Mesenteric fat pad (tissue), 1 donor: ENCODE results near the gene SRP68. TPM values are rescaled to one million over a fixed set of nuclear protein-coding genes. Genes with fewer than 3 reads are reported as not detected.
"Not testable (repeated sequence)": the region's sequence is repeated elsewhere in the genome, so short reads cannot be mapped to it uniquely, and the experiment has no call there.

Source experiments
- DNase-seq: peaks from one replicate; pipeline ENCODE4 v3.0.0-alpha.2; 2020; ENCODE audit warnings: low spot score
- total RNA-seq: library from RNA; stranded (reverse); fragmentation: NEBNext Ultra II Directional; extraction: Animal tissue kit (Norgen Biotek cat#: 25700); gene quantifications from one replicate; pipeline ENCODE4 v1.2.1, GENCODE V29; 2021
- donor health status: DM: yes; HTN: yes; CAD: no.

Gene SRP68
- total RNA-seq, 1 donor from 2014 or later = 69.1 TPM

- DNase-seq = peak; percentile 41
Observed at GRCh38 chr17:76077584-76078110, 5.3 kb upstream of the SRP68 start.

GRCh38 chr17:76076765-76077583 lies 4.7 kb upstream of the SRP68 start:
- no peak for DNase-seq

DNA sequence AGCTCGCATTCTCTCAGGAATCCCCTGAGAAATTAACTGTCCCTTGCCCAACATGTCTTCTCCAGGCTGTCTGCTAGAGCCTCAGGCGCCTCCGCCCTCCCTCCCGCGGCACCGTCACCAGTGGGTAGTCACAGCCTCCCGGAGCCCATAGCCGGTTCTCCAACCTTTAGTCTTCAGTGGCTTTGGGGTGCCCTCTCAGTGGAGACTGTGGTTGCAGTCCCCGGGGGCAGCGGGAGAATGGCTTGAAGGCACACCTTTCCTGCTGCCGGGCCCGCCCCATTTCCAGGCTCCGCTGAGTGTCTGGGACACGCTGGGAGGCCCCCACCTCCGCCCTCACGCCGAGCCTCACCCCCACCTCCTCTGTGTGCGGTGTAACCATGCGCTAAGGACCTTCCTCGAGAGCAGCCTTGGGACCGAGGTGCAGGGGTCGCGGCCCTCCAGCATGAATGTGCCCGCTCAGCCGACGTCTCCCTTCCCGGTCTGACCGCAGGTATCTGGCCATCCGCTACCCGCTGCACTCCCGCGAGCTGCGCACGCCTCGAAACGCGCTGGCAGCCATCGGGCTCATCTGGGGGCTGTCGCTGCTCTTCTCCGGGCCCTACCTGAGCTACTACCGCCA lies 3.9 kb upstream of the SRP68 start:
- DNase-seq = peak; percentile 86

- DNase-seq = peak; percentile 87
Observed at GRCh38 chr17:76075364-76076145, 3.2 kb upstream of the SRP68 start.

GRCh38 chr17:76074390-76075363 lies 2.4 kb upstream of the SRP68 start, which contains the start of gene GALR2:
GALR2 (plus strand) TSS chr17:76074781; CDS start chr17:76074884, 103 bp downstream.
- no peak for DNase-seq

DNA sequence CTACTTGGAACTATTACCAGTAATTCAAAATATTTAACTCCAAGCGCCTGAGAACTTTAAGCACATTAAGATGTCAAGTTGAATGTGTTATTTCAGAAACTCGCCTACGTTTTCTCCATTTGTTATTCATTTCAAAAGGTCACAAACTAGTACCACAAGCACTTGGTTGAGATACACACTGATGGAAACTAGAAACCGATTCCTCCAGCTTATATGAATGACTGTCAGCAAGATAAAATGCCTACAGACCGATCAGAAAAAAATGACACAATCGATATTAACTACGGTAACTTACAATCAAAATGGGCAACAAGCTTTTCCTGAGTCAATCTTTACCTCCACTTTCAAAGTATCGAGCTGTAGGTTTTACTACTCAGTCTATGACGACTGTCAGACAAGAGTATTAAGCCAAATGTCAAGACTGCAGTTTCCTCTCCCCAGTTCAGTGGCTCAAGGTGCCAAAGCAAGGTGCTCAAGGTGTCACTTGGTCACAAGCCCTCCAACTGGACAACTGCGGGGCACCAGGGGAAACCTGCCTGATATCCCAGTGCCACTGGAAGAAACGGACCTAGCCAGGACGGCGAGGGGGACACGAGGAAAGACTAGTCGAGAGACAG lies 678 bp downstream of the SRP68 start:
- DNase-seq = no peak

GRCh38 chr17:76065775-76066174 lies 6.5 kb downstream of the SRP68 start:
- DNase-seq = no peak

DNA sequence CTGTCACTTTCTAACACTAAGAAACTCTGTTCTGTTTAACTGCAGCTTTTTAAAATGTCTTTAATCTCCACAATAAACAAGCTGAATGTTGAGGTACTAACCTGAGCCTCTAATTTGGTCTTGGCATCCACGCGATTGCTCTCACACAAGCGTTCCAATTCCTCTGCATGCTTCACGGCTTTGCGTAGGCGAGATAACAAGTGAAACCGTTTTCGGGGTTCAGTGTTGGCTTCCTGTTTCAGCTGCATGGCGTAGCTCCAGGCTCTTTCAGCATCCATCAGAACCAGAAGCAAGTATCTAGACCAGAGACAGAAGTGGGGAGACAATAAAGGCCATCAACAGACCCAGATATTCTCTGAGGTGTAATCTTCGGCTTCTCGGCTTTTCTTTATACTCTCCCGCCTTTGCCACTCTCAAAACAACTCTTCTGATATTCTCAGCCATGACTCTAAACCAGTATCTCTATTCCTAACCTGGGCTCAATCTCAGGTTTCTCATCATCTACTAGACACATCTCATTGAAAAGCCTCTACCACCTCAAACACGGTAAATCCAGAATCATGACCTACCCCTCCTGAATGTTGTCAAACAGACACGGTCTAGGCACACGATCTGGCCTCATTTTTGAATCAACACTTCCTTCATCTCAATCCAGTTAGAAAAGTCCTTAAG lies 8.3 kb downstream of the SRP68 start:
- no peak for DNase-seq

GRCh38 chr17:76058264-76058663 lies 14.1 kb downstream of the SRP68 start:
- not testable (repeated sequence) for DNase-seq

- no peak for DNase-seq
Observed at GRCh38 chr17:76056882-76057281, 15.4 kb downstream of the SRP68 start.

DNA sequence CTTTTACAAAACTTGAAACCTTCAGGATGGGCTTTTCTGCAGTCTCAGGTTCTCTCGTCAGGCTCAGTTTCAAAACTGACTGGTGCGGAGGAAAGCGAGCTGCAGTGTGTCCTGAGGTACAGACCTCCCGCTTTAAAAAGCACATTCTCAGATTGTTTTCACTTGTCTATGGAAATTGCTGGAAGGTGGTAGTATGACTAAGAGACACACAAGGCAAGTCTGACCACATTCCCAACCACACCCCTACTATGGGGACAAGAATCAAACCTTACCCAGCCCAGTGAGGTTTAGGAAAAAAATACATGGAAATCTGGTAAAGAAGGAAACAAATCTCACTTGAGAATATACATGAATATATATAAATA lies 18.2 kb downstream of the SRP68 start:
- no peak for DNase-seq

DNA sequence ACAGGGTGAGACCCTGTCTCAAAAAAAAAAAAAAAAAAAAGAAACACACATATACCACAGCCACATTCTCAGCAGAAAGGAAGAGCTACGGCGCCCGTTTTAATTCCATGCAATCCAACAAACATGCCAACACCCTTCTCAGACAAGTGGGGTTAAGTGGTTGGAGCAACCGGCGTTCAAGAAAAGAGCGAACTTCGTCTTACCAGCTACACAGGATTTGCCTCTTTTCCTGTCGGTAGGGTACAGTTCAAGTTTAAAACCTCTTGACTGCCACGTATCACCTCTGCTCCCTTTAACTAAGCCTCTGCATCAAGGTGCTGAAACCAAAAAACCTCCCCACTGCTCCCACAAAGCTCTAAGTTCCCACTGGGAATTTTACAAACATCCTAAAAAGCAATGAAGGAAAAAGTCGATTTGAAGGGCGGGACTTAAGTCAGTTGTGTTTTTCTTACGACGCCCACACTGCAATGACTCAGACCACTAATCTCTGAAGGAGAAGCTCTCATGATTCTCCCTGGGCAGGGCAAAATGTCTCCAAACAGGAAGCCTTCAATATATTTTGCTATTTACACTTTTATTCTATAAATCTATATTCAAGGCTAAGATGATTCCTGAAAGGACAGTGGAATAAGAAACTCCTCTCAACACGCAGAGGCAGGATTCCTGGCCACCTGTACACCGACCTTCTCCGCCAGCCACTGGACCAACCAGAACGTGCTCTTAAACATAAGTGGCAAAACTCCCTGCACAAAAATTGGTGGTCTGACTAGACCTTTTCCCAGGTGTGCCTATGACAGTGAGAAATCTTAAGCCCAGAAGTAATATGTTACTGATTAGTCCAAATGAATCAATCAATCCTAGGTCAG lies 18.8 kb downstream of the SRP68 start:
- no peak for DNase-seq

DNA sequence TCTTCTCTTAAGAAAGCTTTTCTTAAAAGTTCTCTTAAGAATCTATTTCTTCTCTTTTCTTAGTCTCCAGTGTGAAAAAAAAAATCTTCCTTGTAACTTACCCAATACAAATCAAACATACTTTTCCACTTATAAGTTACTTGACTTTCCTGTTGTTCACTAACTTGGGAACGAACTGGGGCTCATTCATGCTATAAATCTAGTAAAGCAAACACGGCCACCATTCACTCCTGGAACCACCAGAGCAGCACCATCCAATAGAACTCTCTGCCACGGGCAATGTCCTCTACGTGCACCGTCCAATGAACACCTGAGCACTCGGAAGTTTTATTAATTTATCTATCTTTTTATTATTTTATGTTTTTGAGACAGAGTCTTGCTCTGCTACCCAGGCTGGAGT lies 20.8 kb downstream of the SRP68 start:
- DNase-seq = no peak

DNA sequence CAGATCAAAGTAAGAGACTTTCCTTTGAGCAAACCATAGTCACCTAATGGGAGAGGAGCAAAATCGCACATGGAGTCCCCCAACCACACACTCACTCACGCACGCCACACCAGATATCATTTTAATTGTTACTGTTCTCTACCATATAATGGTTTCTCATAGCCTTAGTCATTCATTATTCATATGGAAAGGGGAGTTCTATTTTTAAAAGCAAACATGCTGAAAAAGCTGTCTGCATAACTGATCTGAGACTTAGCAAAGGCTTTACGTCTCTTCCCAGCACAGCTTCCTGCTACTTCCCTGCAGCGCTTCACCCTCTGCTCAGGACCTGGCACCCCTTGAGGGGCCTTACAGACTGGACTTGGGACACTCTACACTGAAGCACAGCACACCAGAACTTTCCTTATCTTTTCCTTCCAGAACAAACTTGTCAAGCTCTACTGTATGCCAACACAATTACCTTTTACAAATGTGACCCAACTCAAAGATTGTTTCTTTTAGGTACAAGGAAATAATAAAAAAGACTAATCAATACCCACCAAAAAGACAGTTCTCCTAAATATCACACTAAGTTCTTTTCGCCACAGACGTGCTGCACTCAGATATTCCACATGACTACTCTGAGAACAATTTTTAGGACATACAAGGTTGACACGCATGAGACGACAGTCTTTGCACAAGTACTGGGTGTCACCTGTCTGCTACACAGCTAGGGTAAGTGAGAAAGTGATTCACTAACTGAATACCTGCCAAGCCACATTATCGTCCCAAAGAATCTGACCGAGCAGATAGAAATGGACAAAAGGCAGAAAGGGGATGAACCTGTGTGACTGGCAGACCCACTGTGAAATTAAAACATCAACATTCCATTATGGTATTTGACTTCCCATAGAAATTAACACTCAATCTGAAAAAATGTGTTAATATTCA lies 21.5 kb downstream of the SRP68 start:
- DNase-seq = no peak

- DNase-seq = no peak
Observed at GRCh38 chr17:76049836-76050537, 22.3 kb downstream of the SRP68 start.

DNA sequence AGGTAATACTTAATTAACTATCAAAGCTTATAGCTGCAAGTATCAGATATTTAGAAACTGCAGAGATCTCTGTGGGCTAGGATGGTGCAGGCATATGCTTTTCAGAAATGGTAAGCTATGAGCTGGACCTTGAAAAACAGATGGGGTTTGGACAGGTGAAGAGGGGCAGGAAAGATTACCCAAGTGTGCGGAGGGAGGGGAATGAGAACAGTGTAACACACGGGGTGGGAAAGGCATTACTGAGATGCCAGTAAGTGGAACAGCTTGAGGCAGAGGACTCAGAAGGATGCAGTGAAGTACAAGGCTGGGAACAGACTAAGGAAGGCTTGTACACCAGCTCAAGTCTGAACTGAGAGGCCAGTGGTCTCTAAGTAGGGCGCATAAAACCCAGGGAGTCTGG lies 23.1 kb downstream of the SRP68 start:
- DNase-seq = no peak

DNA sequence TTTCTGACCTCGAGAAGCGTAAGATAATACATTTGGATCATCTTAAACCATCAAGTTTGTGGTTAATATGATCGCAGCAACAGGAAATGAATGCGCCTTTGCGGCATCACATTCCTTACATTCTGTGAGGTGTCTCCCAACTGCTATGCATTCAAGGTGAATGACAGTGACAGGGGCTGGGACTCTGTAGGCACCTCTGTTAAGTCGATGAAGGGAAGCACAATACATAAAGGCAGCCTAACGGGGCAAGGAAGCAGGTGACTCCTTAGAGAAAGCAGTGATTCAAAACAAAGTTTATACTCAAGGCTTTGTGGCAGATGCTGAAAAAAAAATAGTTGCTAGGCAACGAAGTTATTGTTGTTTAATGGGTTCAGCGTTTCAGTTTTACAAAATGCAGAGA lies 23.6 kb downstream of the SRP68 start:
- DNase-seq = no peak
